Transverse colon (tissue), 4 donors: ENCODE results near the gene RTN4RL1. TPM values are rescaled to one million over a fixed set of nuclear protein-coding genes. Genes with fewer than 3 reads are reported as not detected.
"Not testable (repeated sequence)": the region's sequence is repeated elsewhere in the genome, so short reads cannot be mapped to it uniquely, and the experiment has no call there.

Experiments
- DNase-seq: peaks from one replicate; pipeline ENCODE4 v3.0.0-alpha.2; 2019
- H3K27ac ChIP-seq, 4 donors: fragments of 200-600 bp; sonication (generic); 2 replicates each; pipeline ENCODE4 v1.5.1; 2016 to 2018; ENCODE audit warnings: inconsistent platforms in 4 of 4
- H3K27me3 ChIP-seq: fragments of 200-600 bp; sonication (generic); 2 replicates; pipeline ENCODE4 v1.5.1; 2017; ENCODE audit warnings: inconsistent platforms
- H3K36me3 ChIP-seq, 4 donors: fragments of 200-600 bp; sonication (generic); 2 replicates each; pipeline ENCODE4 v1.5.1; 2017 to 2019; ENCODE audit warnings: inconsistent platforms in 4 of 4
- H3K4me1 ChIP-seq, 4 donors: fragments of 200-600 bp; sonication (generic); 2 replicates each; pipeline ENCODE4 v1.5.1; 2017 to 2020; ENCODE audit warnings: inconsistent platforms in 4 of 4
- H3K4me3 ChIP-seq, 4 donors: fragments of 200-600 bp; sonication (generic); 1 replicate in 1 of 4; 2 replicates in 3 of 4; pipeline versions ENCODE4 v1.5.1 to v1.6.1; 2017 to 2019; ENCODE audit warnings: inconsistent platforms in 4 of 4
- H3K9me3 ChIP-seq, 2 donors: fragments of 200-600 bp; sonication (generic); 2 replicates each; pipeline ENCODE4 v1.5.1; 2017 to 2019; ENCODE audit warnings: inconsistent platforms in 2 of 2
- CTCF ChIP-seq, 5 experiments: fragments of 200-600 bp in 3 of 5; fragments of 450-650 bp in 2 of 5; sonication (generic) in 3 of 5; IDR thresholded peaks; 1 replicate in 2 of 5; 2 replicates in 3 of 5; pipeline ENCODE4 v1.5.1; 2016 to 2017; ENCODE audit warnings: antibody characterized with exemption in 5 of 5, inconsistent platforms in 3 of 5, mild to moderate bottlenecking in 2 of 5, moderate library complexity in 1 of 5
- EP300 ChIP-seq: sonication (generic); formaldehyde crosslinking; IDR thresholded peaks from one replicate; pipeline ENCODE4 v1.6.1; 2017; ENCODE audit warnings: antibody characterized with exemption, low read depth
- POLR2A ChIP-seq: fragments of 450-650 bp; IDR thresholded peaks from one replicate; pipeline ENCODE4 v1.6.1; 2016; ENCODE audit warnings: antibody characterized with exemption, mild to moderate bottlenecking, moderate library complexity
- POLR2AphosphoS5 ChIP-seq, 3 donors: sonication (generic); formaldehyde crosslinking; IDR thresholded peaks; one replicate each; pipeline ENCODE4 v1.6.1; 2016; ENCODE audit warnings: antibody characterized with exemption in 3 of 3
- WGBS, 2 donors: methylation state at CpG; one replicate each; pipeline ENCODE4 v1.1.5; 2018; ENCODE audit warnings: low coverage in 1 of 2; 5-methylcytosine and 5-hydroxymethylcytosine counted together
- in situ Hi-C, 4 donors: fragments of 200-750 bp; cut with MboI; loops; one replicate each; pipeline versions ENCODE4 v1.15.0 to v1.15.1; 2017; ENCODE audit warnings: low sequenced_read_pairs in 3 of 4, low pct_ligation_motif_present in 1 of 4, low pct_unique_long_range_greater_than_20kb in 1 of 4
- intact Hi-C: fragments of 100-400 bp; cut with DNase I; formaldehyde crosslinking; loops from one replicate; pipeline ENCODE4 v1.15.1; 2023; ENCODE audit warnings: low total_unique reads
- total RNA-seq, 4 donors: library from RNA; depleted of rRNA; stranded (reverse); fragments of >200 nt; gene quantifications; one replicate each; pipeline ENCODE4 v1.1.0, GENCODE V29; 2016

RTN4RL1 gene
- total RNA-seq, 4 donors from 2014 or later: 0.27 to 0.60 (median 0.48) TPM; not detected in 1

- H3K4me1 ChIP-seq: peaks cover 0 to 2% (median 0%) of the 10 kb centered on the region in 4 donors
- H3K27me3 ChIP-seq: peaks cover 4% of the 10 kb centered on the region
- in situ Hi-C loops: no loop called here
- intact Hi-C loops: no loop called here
- no peak for DNase-seq
- H3K4me3 ChIP-seq: no peak overlapping the region
- TF ChIP-seq POLR2A (no peak), EP300 (no peak), POLR2AphosphoS5 (IDR thresholded peaks at IDR 0.05) (no peak), CTCF (IDR thresholded peaks at IDR 0.05) (no peak)
- no peak overlapping the region for H3K27ac ChIP-seq
- no peaks in the 10 kb centered on the region for H3K36me3 ChIP-seq
- WGBS, 2 donors: 89% methylated on average over 2 of the region's 4 CpGs; no CpG with 5 or more reads in 1 of the 2 donors
- no peaks in the 10 kb centered on the region for H3K9me3 ChIP-seq
These were observed 39.4 kb downstream of the RTN4RL1 start for GRCh38 chr17:1985686-1986085.

GRCh38 chr17:1985093-1985492 lies 40.0 kb downstream of the RTN4RL1 start:
- TF ChIP-seq EP300 (no peak), POLR2AphosphoS5 (IDR thresholded peaks at IDR 0.05) (no peak)
- in situ Hi-C loops: no loop called here
- 67 to 85% methylated on average over 1 to 4 of the region's 4 CpGs for WGBS, 2 donors
- Histone ChIP-seq H3K27me3 (peaks cover 4% of the 10 kb centered on the region), H3K4me1 (peaks cover 0 to 2% (median 0%) of the 10 kb centered on the region in 4 donors), H3K27ac (no peak overlapping the region), H3K4me3 (no peak overlapping the region), H3K36me3 (no peaks in the 10 kb centered on the region), H3K9me3 (no peaks in the 10 kb centered on the region)
- no peak for DNase-seq
- intact Hi-C loops: no loop called here

- H3K36me3 ChIP-seq, H3K9me3 ChIP-seq, H3K27ac ChIP-seq, H3K4me3 ChIP-seq, intact Hi-C loops, DNase-seq, in situ Hi-C loops, H3K4me1 ChIP-seq: not testable (repeated sequence)
- peaks cover 15% of the 10 kb centered on the region for H3K27me3 ChIP-seq
- WGBS, 2 donors: 85% methylated on average over 13 of the region's 13 CpGs; no CpG with 5 or more reads in 1 of the 2 donors
These were observed 42.3 kb downstream of the RTN4RL1 start for GRCh38 chr17:1982793-1983366.

- Histone ChIP-seq H3K27me3 (peaks cover 37% of the 10 kb centered on the region), H3K4me1 (peaks cover 0 to 2% (median 0%) of the 10 kb centered on the region in 4 donors), H3K36me3 (no peaks in the 10 kb centered on the region), H3K4me3 (no peak overlapping the region), H3K27ac (no peak overlapping the region), H3K9me3 (no peaks in the 10 kb centered on the region)
- TF ChIP-seq POLR2A (no peak), CTCF (IDR thresholded peaks at IDR 0.05) (no peak), POLR2AphosphoS5 (IDR thresholded peaks at IDR 0.05) (no peak), EP300 (no peak)
- WGBS, 2 donors: 80 to 95% methylated on average over 3 to 8 of the region's 8 CpGs
- intact Hi-C loops (no loop called here), in situ Hi-C loops (no loop called here)
- no peak for DNase-seq
These were observed 44.4 kb downstream of the RTN4RL1 start for GRCh38 chr17:1980665-1981250.

- TF ChIP-seq EP300: no peak
- TF ChIP-seq POLR2A: no peak
- TF ChIP-seq POLR2AphosphoS5 (IDR thresholded peaks at IDR 0.05): no peak
- TF ChIP-seq CTCF (IDR thresholded peaks at IDR 0.05): no peak
- in situ Hi-C loops: no loop called here
- H3K27me3 ChIP-seq: peaks cover 50% of the 10 kb centered on the region
- H3K27ac ChIP-seq: no peak overlapping the region
- intact Hi-C loops: no loop called here
- H3K36me3 ChIP-seq: no peaks in the 10 kb centered on the region
- 80 to 91% methylated on average over 1 to 11 of the region's 11 CpGs for WGBS, 2 donors
- H3K4me3 ChIP-seq: no peak overlapping the region
- DNase-seq: no peak
- H3K4me1 ChIP-seq: peaks cover 0 to 2% (median 0%) of the 10 kb centered on the region in 4 donors
- H3K9me3 ChIP-seq: no peaks in the 10 kb centered on the region
These were observed 45.8 kb downstream of the RTN4RL1 start for GRCh38 chr17:1979182-1979985.
